GM13977 (cell line): ENCODE data around the gene SLC7A14.

Experiments used
- DNase-seq: peaks from one replicate; pipeline ENCODE4 v3.0.0; 2012; ENCODE audit warnings: low spot score
- CTCF ChIP-seq: IDR thresholded peaks from 2 replicates; pipeline ENCODE4 v1.5.1; 2012; ENCODE audit warnings: mild to moderate bottlenecking, control low read depth; ENCODE audit not compliant: insufficient read depth; ENCODE audit errors: extremely low read depth, missing control alignments
- in situ Hi-C: fragments of 300-500 bp; cut with MboI; formaldehyde crosslinking; loops from one replicate; pipeline ENCODE4 v1.12.0; 2022; ENCODE audit warnings: low sequenced_read_pairs, low pct_unique_long_range_greater_than_20kb, mixed read lengths, inconsistent platforms; ENCODE audit not compliant: unreplicated experiment

The SLC7A14 gene

GRCh38 chr3:170465955-170466354 is 119.9 kb downstream of the SLC7A14 start:
- TF ChIP-seq CTCF: no peak
- in situ Hi-C loops: no loop called here
- DNase-seq: no peak

DNA sequence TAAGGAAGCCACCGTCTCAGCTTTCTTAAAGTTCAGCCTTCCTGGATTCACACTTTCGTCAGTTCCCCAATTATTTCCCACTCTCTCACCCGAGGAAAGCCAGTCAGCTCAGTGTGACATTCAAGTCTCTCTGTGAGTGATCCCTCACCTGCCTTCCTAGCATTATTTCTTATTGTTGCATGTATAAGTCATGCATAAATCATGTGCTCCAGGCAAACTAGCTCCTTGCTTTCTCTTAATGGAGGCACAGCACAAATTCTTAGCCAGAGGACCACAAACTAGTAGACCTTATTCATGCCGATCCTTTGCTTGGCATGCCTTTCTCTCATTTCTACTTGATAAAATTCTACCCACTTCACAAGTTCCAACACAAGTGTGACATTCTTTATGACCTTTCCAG is 122.9 kb downstream of the SLC7A14 start:
- in situ Hi-C loops: no loop called here
- no peak for TF ChIP-seq CTCF
- no peak for DNase-seq

DNA sequence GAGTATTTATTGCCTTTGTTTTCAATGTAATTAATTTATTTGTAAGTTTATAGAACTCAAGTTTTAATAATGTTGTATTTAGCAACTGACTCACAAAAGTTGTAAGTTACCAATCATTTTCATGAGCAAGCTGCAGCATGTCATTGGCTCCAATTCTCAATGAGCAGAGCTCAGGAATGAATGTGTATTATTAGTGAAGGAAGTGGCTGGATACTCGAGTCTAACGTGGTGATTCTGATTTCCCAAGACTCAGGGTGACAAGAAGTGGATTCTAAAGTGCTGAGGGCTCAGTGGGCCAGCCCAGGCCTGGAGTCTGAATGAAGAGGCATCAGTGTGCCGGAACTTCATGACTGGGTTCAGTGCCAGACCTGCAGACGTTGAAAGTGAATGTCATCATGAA is 127.6 kb downstream of the SLC7A14 start:
- DNase-seq: no peak
- in situ Hi-C loops: no loop called here
- TF ChIP-seq CTCF: no peak

DNA sequence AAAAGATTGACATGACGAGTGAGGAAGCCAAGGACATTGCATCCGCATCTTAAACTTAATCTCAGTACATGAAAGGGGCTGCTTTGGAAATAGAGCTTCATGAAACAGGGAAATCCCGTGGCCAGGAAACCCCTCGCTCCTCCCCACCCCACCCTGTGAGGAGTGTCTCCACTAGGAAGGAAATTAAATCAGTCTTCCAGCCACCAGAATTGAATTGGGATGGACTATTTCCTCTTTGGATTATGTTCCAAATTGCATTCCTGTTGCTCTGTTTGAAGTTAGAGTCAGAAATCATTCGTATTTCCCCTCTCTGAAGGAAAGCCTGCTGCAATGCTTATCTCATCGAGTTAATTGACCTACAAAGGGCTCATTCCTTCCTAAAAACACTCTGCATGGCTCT is 131.4 kb downstream of the SLC7A14 start:
- in situ Hi-C loops: no loop called here
- no peak for TF ChIP-seq CTCF
- DNase-seq: no peak

DNA sequence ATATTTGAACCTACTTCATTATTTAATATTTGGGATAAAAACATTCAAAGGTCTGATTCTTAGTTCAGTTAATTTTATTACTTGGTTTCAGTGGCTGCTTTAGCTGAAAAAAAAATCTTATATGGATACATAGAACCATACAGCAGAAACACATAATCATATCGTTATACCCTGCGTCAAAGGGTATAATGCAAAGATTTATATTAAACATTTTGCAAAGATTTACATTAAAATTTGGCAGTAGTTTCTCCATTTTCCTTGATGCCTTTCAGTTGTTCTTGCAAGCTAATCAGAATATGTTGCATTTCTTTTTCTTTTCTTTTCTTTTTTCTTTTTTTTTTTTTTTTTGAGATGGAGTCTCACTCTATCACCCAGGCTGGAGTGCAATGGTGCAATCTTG is 135.8 kb downstream of the SLC7A14 start:
- TF ChIP-seq CTCF: no peak
- DNase-seq: no peak
- in situ Hi-C loops: no loop called here

- TF ChIP-seq CTCF: no peak
- in situ Hi-C loops: no loop called here
- no peak for DNase-seq
These were observed 137.3 kb downstream of the SLC7A14 start for GRCh38 chr3:170448584-170448983.

- no peak for DNase-seq
- TF ChIP-seq CTCF: no peak
- in situ Hi-C loops: no loop called here
These were observed 142.4 kb downstream of the SLC7A14 start for GRCh38 chr3:170443457-170443856.
